Cardiac fibroblast (primary cell): ENCODE data around the gene NCAM1.
A peak's percentile ranks its signal among the peaks of the same experiment; 100 is the strongest.

ENCODE experiments used
- DNase-seq, 2 donors: peaks; one replicate each; pipeline versions ENCODE4 v3.0.0 to v3.0.0-alpha.2; 2010; ENCODE audit warnings: low read depth in 2 of 2
- H3K4me3 ChIP-seq, 2 donors: replicated peaks in 1 of 2; 1 replicate in 1 of 2; 2 replicates in 1 of 2; pipeline ENCODE4 v1.5.1; 2011; ENCODE audit warnings: low read depth in 2 of 2, low read length in 2 of 2, mild to moderate bottlenecking in 2 of 2, moderate library complexity in 1 of 2
- TF ChIP-seq, protein P1 (sequence below): IDR thresholded peaks from one replicate; pipeline ENCODE4 v1.5.1; 2011; ENCODE audit warnings: low read depth, mild to moderate bottlenecking, low read length, inconsistent platforms

The NCAM1 gene

DNA sequence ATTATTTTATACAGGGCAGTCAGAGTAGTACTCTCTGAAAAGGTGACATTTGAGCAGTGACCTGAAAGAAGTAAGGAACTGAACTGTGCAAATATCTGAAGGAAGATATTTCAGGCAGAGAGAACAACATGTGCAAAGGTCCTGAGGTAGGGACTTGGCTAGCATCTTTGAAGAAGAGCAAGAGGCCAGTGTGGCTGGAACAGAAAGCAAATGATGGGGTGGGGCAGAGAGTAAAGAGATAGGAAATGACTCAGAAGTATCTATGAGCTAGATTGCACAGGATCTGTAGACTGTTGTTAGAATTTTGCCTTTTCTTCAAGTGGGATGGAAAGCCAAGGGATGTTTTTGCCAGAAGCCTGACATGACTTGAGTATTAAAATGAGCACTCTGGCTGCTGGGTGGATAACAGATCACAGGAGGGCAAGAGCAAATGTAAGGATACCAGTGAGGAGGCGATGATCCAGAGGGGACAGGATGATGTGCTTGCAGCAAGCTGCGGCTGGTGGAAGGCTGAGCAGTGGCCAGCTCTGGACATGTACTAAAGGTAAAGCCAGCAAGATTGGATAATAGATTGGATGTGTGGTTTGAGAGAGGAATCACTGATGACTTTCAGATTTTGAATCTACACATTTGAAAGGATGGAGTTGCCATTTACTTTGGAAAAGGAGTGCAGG lies 320.0 kb downstream of the NCAM1 start:
- TF ChIP-seq, protein P1, sequence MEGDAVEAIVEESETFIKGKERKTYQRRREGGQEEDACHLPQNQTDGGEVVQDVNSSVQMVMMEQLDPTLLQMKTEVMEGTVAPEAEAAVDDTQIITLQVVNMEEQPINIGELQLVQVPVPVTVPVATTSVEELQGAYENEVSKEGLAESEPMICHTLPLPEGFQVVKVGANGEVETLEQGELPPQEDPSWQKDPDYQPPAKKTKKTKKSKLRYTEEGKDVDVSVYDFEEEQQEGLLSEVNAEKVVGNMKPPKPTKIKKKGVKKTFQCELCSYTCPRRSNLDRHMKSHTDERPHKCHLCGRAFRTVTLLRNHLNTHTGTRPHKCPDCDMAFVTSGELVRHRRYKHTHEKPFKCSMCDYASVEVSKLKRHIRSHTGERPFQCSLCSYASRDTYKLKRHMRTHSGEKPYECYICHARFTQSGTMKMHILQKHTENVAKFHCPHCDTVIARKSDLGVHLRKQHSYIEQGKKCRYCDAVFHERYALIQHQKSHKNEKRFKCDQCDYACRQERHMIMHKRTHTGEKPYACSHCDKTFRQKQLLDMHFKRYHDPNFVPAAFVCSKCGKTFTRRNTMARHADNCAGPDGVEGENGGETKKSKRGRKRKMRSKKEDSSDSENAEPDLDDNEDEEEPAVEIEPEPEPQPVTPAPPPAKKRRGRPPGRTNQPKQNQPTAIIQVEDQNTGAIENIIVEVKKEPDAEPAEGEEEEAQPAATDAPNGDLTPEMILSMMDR: no peak
- no peak for DNase-seq
- no peak overlapping the region for H3K4me3 ChIP-seq

DNA sequence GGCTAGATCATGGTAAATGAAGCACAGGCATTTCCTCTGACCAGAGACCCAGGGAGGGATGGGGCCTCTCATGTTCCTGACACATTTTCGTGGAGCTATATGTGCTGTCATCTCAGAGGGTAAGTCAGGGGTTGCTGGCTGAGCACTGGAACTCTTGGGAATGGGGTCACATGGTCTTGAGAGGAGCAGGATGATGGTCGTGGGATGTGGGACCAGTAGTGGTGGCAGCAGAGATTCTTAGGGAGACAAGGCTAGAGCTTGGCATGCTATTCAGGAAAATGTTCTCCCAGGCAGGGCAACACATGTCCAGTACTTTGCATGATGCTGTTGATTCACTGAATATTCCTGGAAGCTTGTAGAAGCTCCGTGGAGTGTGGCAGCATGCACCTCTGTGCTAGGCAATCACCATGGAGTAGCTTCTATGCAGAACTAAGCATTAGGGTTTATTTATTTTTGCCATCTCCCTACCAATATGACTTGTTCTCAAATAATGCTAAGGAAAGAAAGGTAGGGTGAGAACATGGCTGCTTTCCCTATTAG lies 321.7 kb downstream of the NCAM1 start:
- no peak overlapping the region for H3K4me3 ChIP-seq
- no peak for DNase-seq
- TF ChIP-seq, protein P1: no peak

DNA sequence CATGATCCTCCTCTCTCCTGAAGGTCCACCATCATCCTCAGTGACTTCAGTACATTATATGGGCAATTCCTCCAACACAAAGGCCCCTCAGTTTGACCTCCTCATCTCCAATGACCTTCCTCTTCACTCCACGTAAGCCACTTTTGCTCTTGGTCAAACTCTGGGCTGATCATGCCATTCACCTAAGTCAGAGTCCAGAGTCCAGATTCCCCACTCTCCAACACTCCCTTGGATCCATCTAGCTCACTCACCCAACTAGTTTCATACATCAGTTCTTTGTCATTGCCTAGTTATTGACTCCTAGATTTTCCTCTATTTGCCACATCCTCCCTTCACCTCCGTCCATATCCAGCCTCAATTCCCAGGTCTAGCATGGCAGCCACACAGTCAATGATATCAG lies 322.7 kb downstream of the NCAM1 start:
- no peak overlapping the region for H3K4me3 ChIP-seq
- TF ChIP-seq, protein P1: no peak

DNA sequence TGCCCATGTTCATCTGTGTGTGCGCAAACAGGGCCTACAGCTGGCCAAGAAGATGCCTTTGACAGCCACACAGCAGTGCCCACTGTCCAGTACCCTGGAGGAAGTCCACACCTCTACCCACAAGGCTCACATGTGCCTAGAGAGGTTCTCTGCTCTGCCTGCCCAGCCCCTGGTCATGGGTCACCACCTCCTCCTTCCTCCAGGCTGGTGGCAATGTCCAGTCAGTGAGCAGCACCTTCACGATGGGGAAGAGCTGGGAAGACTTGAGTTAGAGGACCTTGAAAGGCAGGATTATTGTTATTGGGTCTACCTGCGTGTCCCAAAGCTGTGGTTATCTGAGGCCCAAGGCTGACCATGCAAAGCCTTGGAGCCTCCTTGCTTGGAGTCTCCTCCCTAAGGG lies 324.8 kb downstream of the NCAM1 start:
- TF ChIP-seq, protein P1: no peak
- no peak overlapping the region for H3K4me3 ChIP-seq
- DNase-seq: no peak

More for the DNA sequence above, 322.7 kb downstream of the NCAM1 start:
- no peak for DNase-seq

DNA sequence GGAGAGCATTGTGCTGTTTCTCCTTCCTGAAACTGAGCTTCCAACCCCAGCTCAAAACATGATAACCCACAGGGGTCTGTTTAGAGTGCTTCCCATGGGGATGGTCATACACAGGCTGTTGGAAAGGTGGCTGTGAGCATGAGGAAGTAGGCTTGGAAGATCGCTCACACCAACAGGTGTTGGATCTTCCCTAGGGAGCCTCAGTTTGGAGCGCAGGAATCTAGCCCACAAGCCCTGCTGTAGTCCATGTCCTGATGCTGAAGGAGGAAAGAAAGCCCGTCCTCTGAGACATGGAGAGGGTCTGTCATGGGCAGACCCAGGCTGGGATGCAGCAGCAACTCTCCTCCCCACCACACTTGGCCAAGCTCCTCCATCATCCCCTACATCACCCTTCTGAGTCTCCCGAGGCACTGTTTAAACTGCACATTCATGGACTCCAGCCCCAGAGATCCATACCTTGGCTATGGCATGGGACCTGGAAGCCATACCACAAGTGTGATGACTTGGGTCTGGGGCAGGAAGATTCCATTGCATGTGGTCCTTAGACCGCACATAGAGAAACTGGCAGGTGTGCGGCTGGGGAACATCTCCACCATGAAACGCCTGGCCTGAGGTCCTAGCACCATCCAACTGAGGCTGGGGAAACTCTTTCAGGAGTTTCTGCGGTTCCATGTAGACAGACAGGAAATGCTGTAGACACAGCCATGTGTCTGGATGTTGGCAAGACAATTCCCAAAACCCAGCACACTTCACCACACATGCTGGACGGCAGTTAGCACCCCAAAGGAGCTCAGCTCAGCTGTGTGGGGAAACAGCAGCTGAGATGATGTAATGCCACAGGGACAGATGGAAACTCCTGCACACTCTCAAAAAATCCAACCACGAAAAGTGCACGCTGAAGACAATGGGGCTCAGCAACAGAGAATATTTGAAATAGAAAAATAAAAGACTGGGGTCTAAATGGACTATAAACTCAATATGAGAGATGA lies 325.6 kb downstream of the NCAM1 start:
- no peak overlapping the region for H3K4me3 ChIP-seq
- TF ChIP-seq, protein P1: no peak
- peak; percentile 6 to 48 for DNase-seq

DNA sequence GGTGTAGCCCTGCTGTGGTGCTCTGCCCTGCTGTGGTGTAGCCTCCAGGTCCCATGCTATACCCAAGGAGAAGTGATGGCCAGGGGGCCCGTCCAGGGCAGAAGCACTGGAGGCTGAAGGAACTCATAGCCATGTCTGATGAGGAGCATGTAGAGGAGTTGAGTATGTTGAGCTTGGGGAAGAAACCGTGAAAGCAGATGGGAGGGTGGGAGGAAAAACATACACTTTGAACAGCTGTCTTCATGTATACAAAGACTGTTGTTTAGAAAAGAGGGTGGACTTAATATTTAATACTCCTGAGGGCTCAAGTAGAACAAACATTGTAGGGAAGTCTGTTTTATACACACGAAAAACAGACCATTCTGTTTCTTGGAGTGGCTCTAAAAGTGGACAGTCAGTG lies 326.6 kb downstream of the NCAM1 start:
- H3K4me3 ChIP-seq: no peak overlapping the region
- TF ChIP-seq, protein P1: no peak
- no peak for DNase-seq
